Type B pancreatic cell (in vitro differentiated cells): ENCODE results near the gene KATNA1. TPM values are rescaled to one million over a fixed set of nuclear protein-coding genes. Genes with fewer than 3 reads are reported as not detected.
"Not testable (repeated sequence)": the region's sequence is repeated elsewhere in the genome, so short reads cannot be mapped to it uniquely, and the experiment has no call there.

Experiments used
- DNase-seq: peaks from one replicate; pipeline ENCODE4 v3.0.0; 2021; ENCODE audit warnings: mixed read lengths; ENCODE audit not compliant: unreplicated experiment; ENCODE audit errors: extremely low spot score
- H3K27ac Mint-ChIP-seq: 2 replicates; pipeline ENCODE4 v1.8.0; 2021; ENCODE audit warnings: mild to moderate bottlenecking, mixed read lengths
- H3K27me3 Mint-ChIP-seq: 2 replicates; pipeline ENCODE4 v1.8.0; 2021; ENCODE audit warnings: mixed read lengths
- H3K36me3 Mint-ChIP-seq: 2 replicates; pipeline ENCODE4 v1.8.0; 2021; ENCODE audit warnings: mixed read lengths
- H3K4me1 Mint-ChIP-seq: one replicate; pipeline ENCODE4 v1.8.0; 2021; ENCODE audit warnings: mixed read lengths; ENCODE audit not compliant: unreplicated experiment
- H3K4me3 Mint-ChIP-seq: 2 replicates; pipeline ENCODE4 v1.8.0; 2021; ENCODE audit warnings: mild to moderate bottlenecking, mixed read lengths
- H3K9me3 Mint-ChIP-seq: 2 replicates; pipeline ENCODE4 v1.8.0; 2021; ENCODE audit warnings: mixed read lengths
- total RNA-seq: library from RNA; stranded (reverse); gene quantifications from 2 replicates; pipeline ENCODE4 v1.2.1, GENCODE V29; 2021; ENCODE audit warnings: low replicate concordance
- TF ChIP-seq, protein P1 (sequence below): fragments of 200-600 bp; sonication (generic); conservative IDR thresholded peaks from 2 replicates; pipeline ENCODE4 v1.5.0; 2021; ENCODE audit warnings: antibody characterized with exemption, mild to moderate bottlenecking

The KATNA1 gene
- total RNA-seq, 1 donor from 2014 or later = 17.3 TPM

GRCh38 chr6:149686230-149686629 is 37.7 kb upstream of the KATNA1 start:
- Mint-ChIP-seq H3K27me3 (no peaks in the 10 kb centered on the region), H3K36me3 (peaks cover 35% of the 10 kb centered on the region), H3K27ac (no peak overlapping the region), H3K4me3 (no peak overlapping the region), H3K9me3 (no peaks in the 10 kb centered on the region), H3K4me1 (no peaks in the 10 kb centered on the region)
- DNase-seq = no peak
- TF ChIP-seq, protein P1, sequence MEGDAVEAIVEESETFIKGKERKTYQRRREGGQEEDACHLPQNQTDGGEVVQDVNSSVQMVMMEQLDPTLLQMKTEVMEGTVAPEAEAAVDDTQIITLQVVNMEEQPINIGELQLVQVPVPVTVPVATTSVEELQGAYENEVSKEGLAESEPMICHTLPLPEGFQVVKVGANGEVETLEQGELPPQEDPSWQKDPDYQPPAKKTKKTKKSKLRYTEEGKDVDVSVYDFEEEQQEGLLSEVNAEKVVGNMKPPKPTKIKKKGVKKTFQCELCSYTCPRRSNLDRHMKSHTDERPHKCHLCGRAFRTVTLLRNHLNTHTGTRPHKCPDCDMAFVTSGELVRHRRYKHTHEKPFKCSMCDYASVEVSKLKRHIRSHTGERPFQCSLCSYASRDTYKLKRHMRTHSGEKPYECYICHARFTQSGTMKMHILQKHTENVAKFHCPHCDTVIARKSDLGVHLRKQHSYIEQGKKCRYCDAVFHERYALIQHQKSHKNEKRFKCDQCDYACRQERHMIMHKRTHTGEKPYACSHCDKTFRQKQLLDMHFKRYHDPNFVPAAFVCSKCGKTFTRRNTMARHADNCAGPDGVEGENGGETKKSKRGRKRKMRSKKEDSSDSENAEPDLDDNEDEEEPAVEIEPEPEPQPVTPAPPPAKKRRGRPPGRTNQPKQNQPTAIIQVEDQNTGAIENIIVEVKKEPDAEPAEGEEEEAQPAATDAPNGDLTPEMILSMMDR = no peak

- Mint-ChIP-seq H3K9me3 (no peaks in the 10 kb centered on the region), H3K36me3 (peaks cover 30% of the 10 kb centered on the region), H3K27me3 (no peaks in the 10 kb centered on the region), H3K4me1 (no peaks in the 10 kb centered on the region), H3K27ac (no peak overlapping the region), H3K4me3 (no peak overlapping the region)
- DNase-seq = no peak
- TF ChIP-seq, protein P1 = no peak
Measured at GRCh38 chr6:149683256-149683859, 34.8 kb upstream of the KATNA1 start.

DNA sequence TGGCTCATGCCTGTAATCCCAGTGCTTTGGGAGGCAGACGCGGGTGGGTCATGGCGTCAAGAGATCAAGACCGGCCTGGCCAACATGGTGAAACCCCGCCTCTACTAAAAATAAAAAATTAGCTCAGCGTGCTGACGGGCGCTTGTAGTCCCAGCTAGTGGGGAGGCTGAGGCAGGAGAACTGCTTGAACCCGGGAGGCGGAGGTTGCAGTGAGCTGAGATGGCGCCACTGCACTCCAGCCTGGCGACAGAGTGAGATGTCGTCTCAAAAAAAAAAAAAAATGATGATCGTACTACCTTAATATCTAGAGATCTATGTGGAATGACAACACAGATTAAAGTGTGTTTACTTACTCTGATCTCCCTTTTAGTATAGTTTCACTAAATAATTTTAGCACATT is 33.3 kb upstream of the KATNA1 start:
- H3K27ac Mint-ChIP-seq, H3K27me3 Mint-ChIP-seq, H3K9me3 Mint-ChIP-seq, H3K4me3 Mint-ChIP-seq, H3K4me1 Mint-ChIP-seq, DNase-seq: not testable (repeated sequence)
- peaks cover 38% of the 10 kb centered on the region for H3K36me3 Mint-ChIP-seq

- no peak for DNase-seq
- H3K27ac Mint-ChIP-seq = no peak overlapping the region
- TF ChIP-seq, protein P1 = no peak
- no peaks in the 10 kb centered on the region for H3K9me3 Mint-ChIP-seq
- no peaks in the 10 kb centered on the region for H3K27me3 Mint-ChIP-seq
- no peaks in the 10 kb centered on the region for H3K4me1 Mint-ChIP-seq
- peaks cover 36% of the 10 kb centered on the region for H3K36me3 Mint-ChIP-seq
- H3K4me3 Mint-ChIP-seq = no peak overlapping the region
Measured at GRCh38 chr6:149681209-149681608, 32.7 kb upstream of the KATNA1 start.

- H3K36me3 Mint-ChIP-seq = peaks cover 32% of the 10 kb centered on the region
- DNase-seq = no peak
- TF ChIP-seq, protein P1 = no peak
- no peak overlapping the region for H3K4me3 Mint-ChIP-seq
- no peaks in the 10 kb centered on the region for H3K27me3 Mint-ChIP-seq
- no peaks in the 10 kb centered on the region for H3K4me1 Mint-ChIP-seq
- H3K9me3 Mint-ChIP-seq = no peaks in the 10 kb centered on the region
- H3K27ac Mint-ChIP-seq = no peak overlapping the region
Measured at GRCh38 chr6:149680503-149680902, 32.0 kb upstream of the KATNA1 start.

DNA sequence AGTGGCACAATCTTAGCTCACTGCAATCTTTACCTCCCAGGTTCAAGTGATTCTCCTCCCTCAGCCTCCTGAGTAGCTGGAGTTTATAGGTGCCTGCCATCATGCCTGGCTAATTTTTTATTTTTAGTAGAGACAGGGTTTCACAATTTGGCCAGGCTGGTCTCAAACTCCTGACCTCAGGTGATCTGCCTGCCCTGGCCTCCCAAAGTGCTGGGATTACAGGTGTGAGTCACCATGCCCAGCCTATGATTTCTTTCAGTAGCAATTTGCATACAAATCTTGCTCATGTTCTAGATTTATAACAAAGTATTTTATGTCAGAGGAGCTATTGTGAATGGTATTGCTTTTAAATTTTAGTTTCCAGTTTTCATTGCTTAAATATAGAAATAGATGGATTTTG is 23.8 kb upstream of the KATNA1 start:
- peaks cover 31% of the 10 kb centered on the region for H3K36me3 Mint-ChIP-seq
- not testable (repeated sequence) for H3K27ac Mint-ChIP-seq, H3K9me3 Mint-ChIP-seq, H3K4me1 Mint-ChIP-seq, H3K27me3 Mint-ChIP-seq, H3K4me3 Mint-ChIP-seq, DNase-seq

GRCh38 chr6:149660028-149660427 is 11.5 kb upstream of the KATNA1 start:
- Mint-ChIP-seq H3K27me3 (no peaks in the 10 kb centered on the region), H3K9me3 (no peaks in the 10 kb centered on the region), H3K4me1 (no peaks in the 10 kb centered on the region), H3K36me3 (peaks cover 8% of the 10 kb centered on the region), H3K27ac (no peak overlapping the region), H3K4me3 (no peak overlapping the region)
- DNase-seq = no peak
- TF ChIP-seq, protein P1 = no peak
